IMR-90 (cell line): ENCODE results near the gene RIIAD1. TPM values are rescaled to one million over a fixed set of nuclear protein-coding genes. Genes with fewer than 3 reads are reported as not detected.
A peak's percentile ranks its signal among the peaks of the same experiment; 100 is the strongest.

Experiments used
- ATAC-seq: fragments of 200-7000 bp; cut with Tn5 transposase; 2 replicates; pipeline ENCODE4 v1.9.1; 2020; ENCODE audit warnings: low read depth, mild to moderate bottlenecking, moderate library complexity
- BruUV-seq: library from RNA; stranded (reverse); fragments of 400-500 nt; replicated peaks from 2 replicates; lab custom pipeline; 2021; lab: Mats Ljungman, UMichigan
- CTCF ChIA-PET: fragments of 300-600 bp; formaldehyde crosslinking; extraction: SDS; loops from one replicate; lab custom pipeline; 2021; ENCODE audit warnings: antibody characterized with exemption; lab: Yijun Ruan, JAX
- POLR2A ChIA-PET: fragments of 300-600 bp; sonication (Branson Sonifier 250); formaldehyde crosslinking; loops from one replicate; lab custom pipeline; 2022; ENCODE audit warnings: antibody characterized with exemption; ENCODE audit not compliant: unreplicated experiment; lab: Charles Lee
- DNase-seq: peaks from one replicate; pipeline ENCODE4 v3.0.0; 2013
- H2AFZ ChIP-seq: replicated peaks from 2 replicates; pipeline ENCODE3; 2013; ENCODE audit warnings: low read length, mild to moderate bottlenecking; ENCODE audit not compliant: poor library complexity
- H2AK5ac ChIP-seq: 2 replicates; pipeline ENCODE4 v1.6.1; 2013; ENCODE audit warnings: low read depth, low read length, inconsistent platforms
- H2AK9ac ChIP-seq: replicated peaks from 2 replicates; pipeline ENCODE3; 2013; ENCODE audit warnings: mild to moderate bottlenecking, low read depth, low read length, moderate library complexity; ENCODE audit not compliant: poor library complexity
- H2BK120ac ChIP-seq: 2 replicates; pipeline ENCODE4 v1.6.1; 2013; ENCODE audit warnings: low read depth, low read length, inconsistent platforms
- H2BK15ac ChIP-seq: 3 replicates; pipeline ENCODE4 v1.6.1; 2013; ENCODE audit warnings: low read depth, low read length, inconsistent platforms
- H2BK20ac ChIP-seq: 2 replicates; pipeline ENCODE4 v1.6.1; 2013; ENCODE audit warnings: low read depth, mild to moderate bottlenecking, inconsistent platforms, low read length, moderate library complexity
- H2BK5ac ChIP-seq: 2 replicates; pipeline ENCODE4 v1.6.1; 2013; ENCODE audit warnings: mild to moderate bottlenecking, low read depth, low read length, inconsistent platforms; ENCODE audit not compliant: poor library complexity, severe bottlenecking
- H3K14ac ChIP-seq: replicated peaks from 2 replicates; pipeline ENCODE4 v1.6.1; 2013; ENCODE audit warnings: low read depth, low read length, inconsistent platforms
- H3K18ac ChIP-seq: 2 replicates; pipeline ENCODE4 v1.6.1; 2013; ENCODE audit warnings: low read depth, low read length, control low read depth
- H3K23ac ChIP-seq: 2 replicates; pipeline ENCODE4 v1.6.1; 2013; ENCODE audit warnings: low read depth, low read length, inconsistent platforms
- H3K27ac ChIP-seq: 2 replicates; pipeline ENCODE4 v1.5.1; 2013; ENCODE audit warnings: mild to moderate bottlenecking, control low read depth, low read length; ENCODE audit not compliant: insufficient read depth
- H3K27me3 ChIP-seq: 2 replicates; pipeline ENCODE4 v1.6.1; 2013; ENCODE audit warnings: low read length; ENCODE audit not compliant: control insufficient read depth, insufficient read depth
- H3K36me3 ChIP-seq: 2 replicates; pipeline ENCODE4 v1.6.1; 2013; ENCODE audit warnings: low read length, mixed read lengths; ENCODE audit not compliant: control insufficient read depth, insufficient read depth
- H3K4ac ChIP-seq: 2 replicates; pipeline ENCODE4 v1.6.1; 2013; ENCODE audit warnings: low read depth, low read length, inconsistent platforms
- H3K4me1 ChIP-seq: 2 replicates; pipeline ENCODE4 v1.6.1; 2013; ENCODE audit warnings: low read length, mixed read lengths; ENCODE audit not compliant: control insufficient read depth, insufficient read depth
- H3K4me2 ChIP-seq: 2 replicates; pipeline ENCODE4 v1.6.1; 2013; ENCODE audit warnings: low read depth, mild to moderate bottlenecking, control low read depth, low read length, moderate library complexity
- H3K4me3 ChIP-seq: 2 replicates; pipeline ENCODE4 v1.5.1; 2013; ENCODE audit warnings: low read depth, mild to moderate bottlenecking, control low read depth, low read length, moderate library complexity; ENCODE audit not compliant: insufficient read depth
- H3K56ac ChIP-seq: 2 replicates; pipeline ENCODE4 v1.6.1; 2013; ENCODE audit warnings: low read length, inconsistent platforms; ENCODE audit not compliant: insufficient read depth; ENCODE audit errors: extremely low read depth
- H3K79me1 ChIP-seq, 2 experiments: 2 replicates each; pipeline ENCODE4 v1.6.1; 2013; ENCODE audit warnings: low read length in 2 of 2, inconsistent platforms in 1 of 2, low read depth in 1 of 2
- H3K9ac ChIP-seq: 2 replicates; pipeline ENCODE4 v1.6.1; 2013; ENCODE audit warnings: low read depth, low read length, control low read depth
- H3K9me1 ChIP-seq: 2 replicates; pipeline ENCODE4 v1.6.1; 2013; ENCODE audit warnings: low read length, inconsistent platforms; ENCODE audit not compliant: insufficient read depth
- H3K9me3 ChIP-seq: 2 replicates; pipeline ENCODE4 v1.6.1; 2013; ENCODE audit warnings: low read length; ENCODE audit not compliant: control insufficient read depth, insufficient read depth
- H4K20me1 ChIP-seq: 2 replicates; pipeline ENCODE4 v1.6.1; 2013; ENCODE audit warnings: low read length, inconsistent platforms; ENCODE audit not compliant: insufficient read depth
- H4K5ac ChIP-seq: 2 replicates; pipeline ENCODE4 v1.6.1; 2013; ENCODE audit warnings: mild to moderate bottlenecking, low read depth, low read length, control low read depth
- H4K8ac ChIP-seq, 2 experiments: 2 replicates each; pipeline ENCODE4 v1.6.1; 2013; ENCODE audit warnings: low read depth in 2 of 2, low read length in 2 of 2, control low read depth in 1 of 2, inconsistent platforms in 1 of 2
- H4K91ac ChIP-seq: 2 replicates; pipeline ENCODE4 v1.6.1; 2013; ENCODE audit warnings: low read depth, low read length, inconsistent platforms; ENCODE audit not compliant: insufficient read depth
- BHLHE40 ChIP-seq: fragments of 150-350 bp; IDR thresholded peaks from 2 replicates; pipeline ENCODE4 v1.6.1; 2016; ENCODE audit warnings: mild to moderate bottlenecking, low read depth, low read length
- CEBPB ChIP-seq: IDR thresholded peaks from 2 replicates; pipeline ENCODE4 v1.6.1; 2012; ENCODE audit warnings: low read depth, low read length, improper control_type of control experiment
- CHD1 ChIP-seq: IDR thresholded peaks from 2 replicates; pipeline ENCODE4 v1.6.1; 2012; ENCODE audit warnings: low read depth, low read length, improper control_type of control experiment
- FOS ChIP-seq: fragments of 150-350 bp; IDR thresholded peaks from 2 replicates; pipeline ENCODE4 v1.6.1; 2016; ENCODE audit warnings: low read depth, low read length
- MAZ ChIP-seq: IDR thresholded peaks from 2 replicates; pipeline ENCODE4 v1.6.1; 2012; ENCODE audit warnings: low read depth, mild to moderate bottlenecking, low read length, improper control_type of control experiment, moderate library complexity, borderline replicate concordance
- MXI1 ChIP-seq: IDR thresholded peaks from 2 replicates; pipeline ENCODE4 v1.6.1; 2012; ENCODE audit warnings: low read depth, mild to moderate bottlenecking, low read length, moderate library complexity, borderline replicate concordance
- NFE2L2 ChIP-seq: fragments of 150-350 bp; IDR thresholded peaks from 2 replicates; pipeline ENCODE4 v1.6.1; 2016; ENCODE audit warnings: low read depth, mild to moderate bottlenecking, low read length
- POLR2A ChIP-seq: IDR thresholded peaks from 2 replicates; pipeline ENCODE4 v1.6.1; 2012; ENCODE audit warnings: mild to moderate bottlenecking, low read depth, low read length
- RAD21 ChIP-seq: IDR thresholded peaks from 2 replicates; pipeline ENCODE4 v1.6.1; 2012; ENCODE audit warnings: low read length, improper control_type of control experiment
- RCOR1 ChIP-seq: IDR thresholded peaks from 2 replicates; pipeline ENCODE4 v1.6.1; 2012; ENCODE audit warnings: mild to moderate bottlenecking, low read length, improper control_type of control experiment; ENCODE audit not compliant: insufficient replicate concordance
- RFX5 ChIP-seq: IDR thresholded peaks from 2 replicates; pipeline ENCODE4 v1.8.0; 2012; ENCODE audit warnings: low read depth, mild to moderate bottlenecking, low read length, moderate library complexity
- SMC3 ChIP-seq: fragments of 150-350 bp; IDR thresholded peaks from 2 replicates; pipeline ENCODE4 v1.6.1; 2016; ENCODE audit warnings: low read depth, mild to moderate bottlenecking, antibody characterized with exemption, low read length, moderate library complexity
- WGBS, 2 experiments: methylation state at CpG; one replicate each; pipeline versions ENCODE4 v1.1.5 to v1.1.7; 2013; ENCODE audit warnings: missing lambda C conversion rate in 2 of 2; ENCODE audit not compliant: insufficient read length in 1 of 2; ENCODE audit errors: extremely low coverage in 2 of 2; 5-methylcytosine and 5-hydroxymethylcytosine counted together
- dilution Hi-C: fragments of 300-500 bp; cut with HindIII; formaldehyde crosslinking; loops from one replicate; pipeline ENCODE4 v1.14.3; 2018; ENCODE audit warnings: low sequenced_read_pairs; ENCODE audit not compliant: unreplicated experiment
- in situ Hi-C: fragments of 300-500 bp; cut with MboI; formaldehyde crosslinking; loops from 3 replicates; pipeline ENCODE4 v1.14.3; 2019; ENCODE audit warnings: low sequenced_read_pairs, inconsistent platforms, mixed read lengths
- intact Hi-C: fragments of 100-400 bp; cut with micrococcal nuclease; formaldehyde crosslinking; loops from 2 replicates; pipeline ENCODE4 v1.10.0; 2022
- polyA plus RNA-seq, 3 experiments: library from polyadenylated mRNA; depleted of rRNA; stranded (reverse); fragments of >200 nt; gene quantifications; 2 replicates each; pipeline ENCODE4 v1.2.3, GENCODE V29; 2012; ENCODE audit warnings: low replicate concordance in 1 of 3
- total RNA-seq: library from RNA; depleted of rRNA; stranded (reverse); fragments of >200 nt; gene quantifications from 2 replicates; pipeline ENCODE4 v1.2.3, GENCODE V29; 2012
- TF ChIP-seq, protein P1 (sequence below): fragments of 150-350 bp; IDR thresholded peaks from 2 replicates; pipeline ENCODE4 v1.6.1; 2017; ENCODE audit warnings: mild to moderate bottlenecking, antibody characterized with exemption, low read length, low read depth
- TF ChIP-seq, protein P2 (sequence below): conservative IDR thresholded peaks from 2 replicates; pipeline ENCODE4 v1.5.1; 2012; ENCODE audit warnings: mild to moderate bottlenecking, low read depth, low read length, improper control_type of control experiment

The RIIAD1 gene
- total and polyA plus RNA-seq, 2 of the 4 experiments (the other 2 are of a cell fraction) = not detected

DNA sequence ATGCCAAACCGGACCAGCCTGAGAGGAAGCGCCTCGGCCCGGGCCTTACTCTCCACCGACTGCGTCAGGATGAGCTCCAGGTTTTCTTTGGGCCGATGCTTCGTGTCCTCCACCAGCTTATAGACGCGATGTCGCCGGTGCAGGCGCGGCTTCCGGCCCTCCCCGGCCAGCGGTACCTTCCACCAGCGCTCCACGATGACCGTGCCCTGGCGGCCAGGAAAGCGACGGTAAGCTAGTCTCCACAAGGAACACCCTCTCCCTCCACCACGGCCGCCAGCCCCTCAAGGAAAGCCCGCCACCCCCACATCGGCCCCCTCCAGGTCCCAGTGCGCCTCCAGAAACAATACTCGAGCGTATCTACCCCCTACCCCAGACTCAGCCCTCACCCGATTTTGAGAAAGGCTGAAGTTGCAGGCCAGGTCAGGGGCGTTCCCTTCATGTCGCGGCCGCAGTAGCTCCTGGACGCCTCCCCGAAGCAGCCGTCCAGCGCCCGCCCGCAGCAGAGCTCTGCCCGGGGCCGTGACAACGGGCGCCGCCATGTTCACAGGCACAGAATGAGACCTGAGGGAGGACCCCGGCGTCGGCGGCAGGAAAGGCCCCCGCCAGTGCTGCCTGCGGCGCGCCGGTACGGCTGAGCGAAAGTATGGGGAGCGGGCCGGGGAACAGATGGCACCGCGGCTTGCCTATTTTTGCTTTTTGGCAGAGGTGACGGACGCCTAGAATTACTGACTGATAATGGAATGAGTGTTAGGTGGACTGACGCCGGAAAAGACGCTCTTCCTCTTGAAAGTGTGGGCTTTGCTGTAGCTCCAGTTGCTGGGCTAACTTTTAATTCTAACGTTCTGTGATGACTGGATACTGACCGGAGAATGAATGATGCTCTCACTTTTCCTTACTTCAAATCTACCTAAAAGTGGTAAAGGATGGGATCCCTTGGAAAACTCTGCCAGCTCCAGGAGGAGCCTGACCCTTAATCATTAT is 41.9 kb downstream of the RIIAD1 start, which contains the start of gene MRPL9:
TSS of gene MRPL9 (minus strand) at position 556 of the 981 bp plus-strand sequence. CDS start at position 539, 17 bp downstream.
- 4% methylated on average over 21 of the region's 68 CpGs; no CpG with 5 or more reads in 1 of the 2 experiments for WGBS, 2 experiments
- Histone ChIP-seq H2AK9ac (peak within 1 kb of the TSS; percentile 79), H3K9me3 (no peaks in the 10 kb centered on the region), H4K20me1 (no peaks in the 10 kb centered on the region), H4K91ac (peak within 1 kb of the TSS; percentile 91), H3K27me3 (no peaks in the 10 kb centered on the region), H3K36me3 (peaks cover 16% of the 10 kb centered on the region), H3K18ac (peak within 1 kb of the TSS; percentile 30), H2BK20ac (no peak within 1 kb of the TSS), H3K9ac (peak within 1 kb of the TSS; percentile 92), H4K5ac (peak within 1 kb of the TSS; percentile 86), H3K4me2 (peak within 1 kb of the TSS; percentile 91), H3K23ac (peak within 1 kb of the TSS; percentile 87), H3K9me1 (peaks cover under 1% of the 10 kb centered on the region; the same call in 1 of the 2 replicates), H2AK5ac (no peak within 1 kb of the TSS; the same call in 1 of the 2 replicates), H3K27ac (peak within 1 kb of the TSS; percentile 80), H3K4me3 (peak within 1 kb of the TSS; percentile 71), H2BK15ac (peak within 1 kb of the TSS; percentile 49; the same call in 1 of the 3 replicates), H4K8ac (peak within 1 kb of the TSS; percentile 99 to 100), H3K79me1 (peaks cover 5 to 32% of the 10 kb centered on the region in 2 experiments), H3K4me1 (peaks cover 3% of the 10 kb centered on the region; the same call in 1 of the 2 replicates), H3K56ac (peak within 1 kb of the TSS; percentile 85), H2BK5ac (peak within 1 kb of the TSS; percentile 61), H3K4ac (peak within 1 kb of the TSS; percentile 84), H2BK120ac (peak within 1 kb of the TSS; percentile 31; the same call in 1 of the 2 replicates), H3K14ac (peak within 1 kb of the TSS; percentile 96), H2AFZ (peak within 1 kb of the TSS; percentile 96)
- ATAC-seq = peak; percentile 100
- in situ Hi-C loops = no loop called here
- dilution Hi-C loops = no loop called here
- intact Hi-C loops = loop anchor here (2.0 to 5.0 kb wide), 3 partner anchors 74 to 239 kb away; partner anchors contain the start of genes C2CD4D and THEM4
- ChIA-PET POLR2A (interaction anchor here (0.6 kb wide), 1 partner anchor 13 kb away, joined by 3 read pairs; no protein-coding TSS in a partner anchor), CTCF (interaction anchor here (1.5 kb wide), 1 partner anchor 16 kb away, joined by 5 read pairs; no protein-coding TSS in a partner anchor)
- TF ChIP-seq SMC3 (peak; percentile 21; the same call in 1 of the 2 replicates), FOS (no peak), POLR2A (peak; percentile 78; the same call in 1 of the 2 replicates), RCOR1 (no peak), RFX5 (no peak), MXI1 (peak; percentile 58; the same call in 1 of the 2 replicates), RAD21 (no peak), NFE2L2 (no peak), CEBPB (no peak), BHLHE40 (no peak), MAZ (peak; percentile 58; the same call in 1 of the 2 replicates), CHD1 (no peak)
- TF ChIP-seq, protein P1, sequence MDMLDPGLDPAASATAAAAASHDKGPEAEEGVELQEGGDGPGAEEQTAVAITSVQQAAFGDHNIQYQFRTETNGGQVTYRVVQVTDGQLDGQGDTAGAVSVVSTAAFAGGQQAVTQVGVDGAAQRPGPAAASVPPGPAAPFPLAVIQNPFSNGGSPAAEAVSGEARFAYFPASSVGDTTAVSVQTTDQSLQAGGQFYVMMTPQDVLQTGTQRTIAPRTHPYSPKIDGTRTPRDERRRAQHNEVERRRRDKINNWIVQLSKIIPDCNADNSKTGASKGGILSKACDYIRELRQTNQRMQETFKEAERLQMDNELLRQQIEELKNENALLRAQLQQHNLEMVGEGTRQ = no peak
- TF ChIP-seq, protein P2, sequence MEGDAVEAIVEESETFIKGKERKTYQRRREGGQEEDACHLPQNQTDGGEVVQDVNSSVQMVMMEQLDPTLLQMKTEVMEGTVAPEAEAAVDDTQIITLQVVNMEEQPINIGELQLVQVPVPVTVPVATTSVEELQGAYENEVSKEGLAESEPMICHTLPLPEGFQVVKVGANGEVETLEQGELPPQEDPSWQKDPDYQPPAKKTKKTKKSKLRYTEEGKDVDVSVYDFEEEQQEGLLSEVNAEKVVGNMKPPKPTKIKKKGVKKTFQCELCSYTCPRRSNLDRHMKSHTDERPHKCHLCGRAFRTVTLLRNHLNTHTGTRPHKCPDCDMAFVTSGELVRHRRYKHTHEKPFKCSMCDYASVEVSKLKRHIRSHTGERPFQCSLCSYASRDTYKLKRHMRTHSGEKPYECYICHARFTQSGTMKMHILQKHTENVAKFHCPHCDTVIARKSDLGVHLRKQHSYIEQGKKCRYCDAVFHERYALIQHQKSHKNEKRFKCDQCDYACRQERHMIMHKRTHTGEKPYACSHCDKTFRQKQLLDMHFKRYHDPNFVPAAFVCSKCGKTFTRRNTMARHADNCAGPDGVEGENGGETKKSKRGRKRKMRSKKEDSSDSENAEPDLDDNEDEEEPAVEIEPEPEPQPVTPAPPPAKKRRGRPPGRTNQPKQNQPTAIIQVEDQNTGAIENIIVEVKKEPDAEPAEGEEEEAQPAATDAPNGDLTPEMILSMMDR = no peak
- BruUV-seq = no TSS peak
- DNase-seq = peak; percentile 71
